ENCODE measurements around the gene PRDM12.

Gene PRDM12

GRCh38 chr9:130665431-130666392 is 1.3 kb downstream of the PRDM12 start:
- POLR2A ChIA-PET, result interaction anchor here (1.6 kb wide), 1 partner anchor 28 kb away, joined by 4 read pairs; the partner anchor contains the start of gene EXOSC2
- CTCF ChIA-PET, result no interaction called here

More at GRCh38 chr9:130665431-130666392, 1.3 kb downstream of the PRDM12 start:
- TF ChIP-seq KLF16 (tag by site-specific recombination; IDR thresholded peaks at IDR 0.05), result no peak
- no peak for TF ChIP-seq MZF1 (tag by site-specific recombination; IDR thresholded peaks at IDR 0.05; ENCODE audit: borderline replicate concordance)
- TF ChIP-seq ZNF132 (tag by site-specific recombination; IDR thresholded peaks at IDR 0.05; ENCODE audit: borderline replicate concordance), result no peak
- no peak for TF ChIP-seq ZNF350 (tag by site-specific recombination; IDR thresholded peaks at IDR 0.05)
- TF ChIP-seq ZNF114 (tag by site-specific recombination; IDR thresholded peaks at IDR 0.05), result no peak
- no peak for TF ChIP-seq ZNF658 (tag by site-specific recombination; IDR thresholded peaks at IDR 0.05)
- no peak for TF ChIP-seq ZNF639 (tag by site-specific recombination; IDR thresholded peaks at IDR 0.05)
- TF ChIP-seq ZNF302 (tag by site-specific recombination; IDR thresholded peaks at IDR 0.05; ENCODE audit: low read depth), result no peak
- no peak for TF ChIP-seq ZBTB10 (tag by site-specific recombination; IDR thresholded peaks at IDR 0.05)
- no peak for TF ChIP-seq PRDM2 (tag by site-specific recombination; IDR thresholded peaks at IDR 0.05; ENCODE audit: borderline replicate concordance)
- no peak for TF ChIP-seq ZBTB44 (tag by site-specific recombination; IDR thresholded peaks at IDR 0.05)
- no peak for TF ChIP-seq ZNF140 (tag by site-specific recombination; IDR thresholded peaks at IDR 0.05)
- Histone ChIP-seq H3K36me3 (ENCODE audit: control insufficient read depth in 2 of 2, insufficient read depth in 1 of 2, low read length in 2 of 2) (no peaks in the 10 kb centered on the region), H3K4me1 (ENCODE audit: control insufficient read depth, insufficient read depth, low read length) (no peaks in the 10 kb centered on the region; the same call in 1 of the 2 replicates), H3K9me3 (ENCODE audit: control insufficient read depth, insufficient read depth, low read depth, low read length) (no peaks in the 10 kb centered on the region), H3K4me3 (ENCODE audit: low read depth, low read length) (no peak overlapping the region), H3K27ac (ENCODE audit: extremely low read depth, low read depth, low read length) (no peak overlapping the region)

Measured in HEK293 (cell line).